H9 (cell line): ENCODE data around the gene RERE. TPM values are rescaled to one million over a fixed set of nuclear protein-coding genes. Genes with fewer than 3 reads are reported as not detected.

Experiments used
- DNase-seq: peaks from one replicate; pipeline ENCODE4 v3.0.0-alpha.2; 2017
- H2AFZ ChIP-seq: one replicate; pipeline ENCODE4 v1.6.1; 2013; ENCODE audit warnings: mild to moderate bottlenecking, low read length, control low read depth, moderate library complexity
- H2AK5ac ChIP-seq: 2 replicates; pipeline ENCODE4 v1.6.1; 2013; ENCODE audit warnings: low read length, control low read depth, mixed read lengths; ENCODE audit not compliant: insufficient read length
- H2BK120ac ChIP-seq: one replicate; pipeline ENCODE4 v1.6.1; 2013; ENCODE audit warnings: low read depth, mild to moderate bottlenecking, low read length, control low read depth, inconsistent platforms; ENCODE audit not compliant: poor library complexity, severe bottlenecking
- H2BK12ac ChIP-seq: 2 replicates; pipeline ENCODE4 v1.6.1; 2013; ENCODE audit warnings: low read length, control low read depth, mixed read lengths, low read depth; ENCODE audit not compliant: insufficient read length
- H2BK15ac ChIP-seq: 2 replicates; pipeline ENCODE4 v1.6.1; 2013; ENCODE audit warnings: low read depth, low read length, control low read depth
- H2BK20ac ChIP-seq: one replicate; pipeline ENCODE4 v1.6.1; 2013; ENCODE audit warnings: low read depth, mild to moderate bottlenecking, low read length, control low read depth, inconsistent platforms; ENCODE audit not compliant: poor library complexity, severe bottlenecking
- H2BK5ac ChIP-seq: 2 replicates; pipeline ENCODE4 v1.6.1; 2013; ENCODE audit warnings: low read length, control low read depth, mixed read lengths; ENCODE audit not compliant: insufficient read length
- H3K14ac ChIP-seq: 2 replicates; pipeline ENCODE4 v1.6.1; 2013; ENCODE audit warnings: low read length, control low read depth; ENCODE audit not compliant: insufficient read depth
- H3K18ac ChIP-seq: 2 replicates; pipeline ENCODE4 v1.6.1; 2013; ENCODE audit warnings: low read depth, mild to moderate bottlenecking, mixed read lengths, low read length, control low read depth; ENCODE audit not compliant: insufficient read length
- H3K23ac ChIP-seq: 2 replicates; pipeline ENCODE4 v1.6.1; 2013; ENCODE audit warnings: low read length, control low read depth, mixed read lengths, low read depth; ENCODE audit not compliant: insufficient read length
- H3K23me2 ChIP-seq: 2 replicates; pipeline ENCODE4 v1.6.1; 2013; ENCODE audit warnings: low read depth, mild to moderate bottlenecking, mixed read lengths, low read length, control low read depth; ENCODE audit not compliant: insufficient read length, poor library complexity, severe bottlenecking
- H3K27ac ChIP-seq: 2 replicates; pipeline ENCODE4 v1.5.1; 2013; ENCODE audit warnings: low read length, control low read depth, mixed read lengths, low read depth; ENCODE audit not compliant: insufficient read length
- H3K27me3 ChIP-seq: 2 replicates; pipeline ENCODE4 v1.6.1; 2013; ENCODE audit warnings: low read length, control low read depth, inconsistent platforms; ENCODE audit not compliant: insufficient read depth
- H3K4ac ChIP-seq: 2 replicates; pipeline ENCODE4 v1.6.1; 2013; ENCODE audit warnings: low read depth, mild to moderate bottlenecking, control low read depth, inconsistent platforms, low read length, moderate library complexity
- H3K4me1 ChIP-seq: 2 replicates; pipeline ENCODE4 v1.6.1; 2013; ENCODE audit warnings: low read length, control low read depth, inconsistent platforms; ENCODE audit not compliant: insufficient read depth
- H3K4me2 ChIP-seq: 2 replicates; pipeline ENCODE4 v1.6.1; 2013; ENCODE audit warnings: low read length, control low read depth, mixed read lengths; ENCODE audit not compliant: insufficient read length, insufficient read depth
- H3K56ac ChIP-seq: 2 replicates; pipeline ENCODE4 v1.6.1; 2013; ENCODE audit warnings: low read depth, mild to moderate bottlenecking, mixed read lengths, low read length, control low read depth; ENCODE audit not compliant: insufficient read length
- H3K79me1 ChIP-seq: 2 replicates; pipeline ENCODE4 v1.6.1; 2013; ENCODE audit warnings: low read depth, mild to moderate bottlenecking, moderate library complexity, low read length, control low read depth, inconsistent platforms; ENCODE audit not compliant: insufficient read depth, poor library complexity, severe bottlenecking
- H3K79me2 ChIP-seq: 2 replicates; pipeline ENCODE4 v1.6.1; 2013; ENCODE audit warnings: low read length, control low read depth, inconsistent platforms; ENCODE audit not compliant: insufficient read depth
- H3K9ac ChIP-seq: 2 replicates; pipeline ENCODE4 v1.6.1; 2013; ENCODE audit warnings: low read length, control low read depth, mixed read lengths; ENCODE audit not compliant: insufficient read length; ENCODE audit errors: extremely low read depth
- H3K9me3 ChIP-seq: one replicate; pipeline ENCODE4 v1.6.1; 2013; ENCODE audit warnings: low read depth, low read length, inconsistent platforms; ENCODE audit not compliant: control insufficient read depth
- H3T11ph ChIP-seq: one replicate; pipeline ENCODE4 v1.6.1; 2013; ENCODE audit warnings: mild to moderate bottlenecking, low read length, control low read depth, inconsistent platforms
- H4K20me1 ChIP-seq: one replicate; pipeline ENCODE4 v1.6.1; 2013; ENCODE audit not compliant: control insufficient read depth, insufficient read length, insufficient read depth
- H4K5ac ChIP-seq: 2 replicates; pipeline ENCODE4 v1.6.1; 2013; ENCODE audit warnings: low read depth, mild to moderate bottlenecking, mixed read lengths, low read length, control low read depth; ENCODE audit not compliant: insufficient read length
- H4K8ac ChIP-seq: replicated peaks from 2 replicates; pipeline ENCODE4 v1.6.1; 2013; ENCODE audit warnings: low read length, control low read depth, mixed read lengths, low read depth; ENCODE audit not compliant: insufficient read length
- H4K91ac ChIP-seq: 2 replicates; pipeline ENCODE4 v1.6.1; 2013; ENCODE audit warnings: low read depth, mild to moderate bottlenecking, moderate library complexity, mixed read lengths, low read length, control low read depth; ENCODE audit not compliant: insufficient read length
- H3K27ac Mint-ChIP-seq, 3 experiments: 2 replicates in 2 of 3; 3 replicates in 1 of 3; pipeline ENCODE4 v1.8.0; 2020 to 2021; ENCODE audit warnings: mixed read lengths in 3 of 3, mild to moderate bottlenecking in 1 of 3, moderate library complexity in 1 of 3
- H3K27me3 Mint-ChIP-seq: 2 replicates; pipeline ENCODE4 v1.8.0; 2021; ENCODE audit warnings: low read depth, mild to moderate bottlenecking, moderate library complexity, mixed read lengths
- H3K36me3 Mint-ChIP-seq, 3 experiments: 2 replicates in 2 of 3; 3 replicates in 1 of 3; pipeline ENCODE4 v1.8.0; 2020 to 2021; ENCODE audit warnings: low read depth in 3 of 3, mixed read lengths in 3 of 3; ENCODE audit not compliant: insufficient read depth in 1 of 3
- H3K4me1 Mint-ChIP-seq, 2 experiments: 2 replicates each; pipeline ENCODE4 v1.8.0; 2020; ENCODE audit warnings: mixed read lengths in 2 of 2
- H3K4me3 Mint-ChIP-seq, 2 experiments: 2 replicates in 1 of 2; 3 replicates in 1 of 2; pipeline ENCODE4 v1.8.0; 2020 to 2021; ENCODE audit warnings: mild to moderate bottlenecking in 2 of 2, mixed read lengths in 2 of 2, moderate library complexity in 1 of 2
- H3K9me3 Mint-ChIP-seq, 2 experiments: 2 replicates in 1 of 2; 3 replicates in 1 of 2; pipeline ENCODE4 v1.8.0; 2020; ENCODE audit warnings: mild to moderate bottlenecking in 2 of 2, mixed read lengths in 2 of 2, moderate library complexity in 1 of 2
- WGBS: extraction: QIAGEN DNeasy Blood & Tissue Kit; methylation state at CpG from one replicate; pipeline ENCODE4 v1.1.7; 2013; ENCODE audit warnings: missing lambda C conversion rate, low lambda C conversion rate, mixed read lengths; ENCODE audit not compliant: insufficient read length; ENCODE audit errors: extremely low coverage; 5-methylcytosine and 5-hydroxymethylcytosine counted together
- total RNA-seq: library from RNA; stranded (reverse); gene quantifications from 2 replicates; pipeline ENCODE4 v1.2.1, GENCODE V29; 2021
- TF ChIP-seq, protein P1 (sequence below): fragments of 200-600 bp; sonication (generic); conservative IDR thresholded peaks from 3 replicates; pipeline ENCODE4 v1.8.0; 2021; ENCODE audit warnings: antibody characterized with exemption, mild to moderate bottlenecking

RERE gene
- total RNA-seq, 1 experiment from 2014 or later: 103 TPM

DNA sequence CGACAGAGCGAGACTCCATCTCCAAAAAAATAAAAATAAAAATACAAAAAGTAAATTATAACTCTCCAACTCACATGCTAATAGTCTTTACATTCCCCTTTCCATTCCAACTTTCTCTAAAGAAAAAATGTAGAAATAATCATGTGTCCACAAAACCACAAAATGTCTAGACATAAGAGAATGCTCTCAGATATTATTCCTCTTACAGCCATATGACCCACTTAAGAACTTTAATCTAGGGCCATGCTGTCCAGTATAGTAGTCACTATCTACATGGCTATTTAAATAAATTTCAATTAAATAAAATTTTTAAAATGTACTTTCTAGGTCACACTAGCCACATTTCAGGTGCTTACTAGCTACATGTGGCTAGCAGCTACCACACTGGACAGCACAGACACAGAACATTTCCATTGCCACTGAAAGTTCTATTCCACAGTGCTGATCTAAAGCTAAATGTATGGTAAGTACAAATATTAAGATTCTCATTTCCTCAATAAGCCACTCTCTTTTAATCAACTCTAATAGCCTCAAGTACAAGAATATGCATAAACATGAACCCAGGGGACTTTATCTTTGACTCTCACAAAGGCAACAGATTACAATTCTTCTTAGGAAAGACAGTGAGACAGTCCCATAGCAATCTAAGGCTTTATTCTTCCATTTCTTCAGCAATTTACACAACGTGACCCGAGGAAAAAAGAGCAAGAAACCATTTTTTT lies 138.6 kb downstream of the RERE start:
- Histone ChIP-seq H3K79me1 (peaks cover 12% of the 10 kb centered on the region), H3K23ac (no peak overlapping the region), H3K27ac (no peak overlapping the region), H2BK120ac (no peak overlapping the region), H4K20me1 (no peaks in the 10 kb centered on the region), H3T11ph (no peak overlapping the region), H3K56ac (no peak overlapping the region), H3K27me3 (no peaks in the 10 kb centered on the region), H3K9ac (no peak overlapping the region), H4K5ac (no peak overlapping the region), H3K18ac (no peak overlapping the region), H3K4ac (no peak overlapping the region), H3K79me2 (peaks cover 57% of the 10 kb centered on the region; the same call in 1 of the 2 replicates), H2BK5ac (no peak overlapping the region), H3K23me2 (no peaks in the 10 kb centered on the region), H4K91ac (no peak overlapping the region), H3K14ac (no peak overlapping the region), H3K4me2 (no peak overlapping the region), H3K9me3 (no peaks in the 10 kb centered on the region), H2AK5ac (no peak overlapping the region), H4K8ac (no peak overlapping the region), H2BK12ac (no peak overlapping the region), H2BK20ac (no peak overlapping the region), H2BK15ac (no peak overlapping the region), H2AFZ (no peak overlapping the region), H3K4me1 (peaks cover 6% of the 10 kb centered on the region; the same call in 1 of the 2 replicates)
- H3K27me3 Mint-ChIP-seq: no peaks in the 10 kb centered on the region
- no peaks in the 10 kb centered on the region for H3K9me3 Mint-ChIP-seq
- H3K4me3 Mint-ChIP-seq: no peak overlapping the region
- DNase-seq: no peak
- H3K27ac Mint-ChIP-seq: no peak overlapping the region; a peak in 1 of 7 replicates
- TF ChIP-seq, protein P1, sequence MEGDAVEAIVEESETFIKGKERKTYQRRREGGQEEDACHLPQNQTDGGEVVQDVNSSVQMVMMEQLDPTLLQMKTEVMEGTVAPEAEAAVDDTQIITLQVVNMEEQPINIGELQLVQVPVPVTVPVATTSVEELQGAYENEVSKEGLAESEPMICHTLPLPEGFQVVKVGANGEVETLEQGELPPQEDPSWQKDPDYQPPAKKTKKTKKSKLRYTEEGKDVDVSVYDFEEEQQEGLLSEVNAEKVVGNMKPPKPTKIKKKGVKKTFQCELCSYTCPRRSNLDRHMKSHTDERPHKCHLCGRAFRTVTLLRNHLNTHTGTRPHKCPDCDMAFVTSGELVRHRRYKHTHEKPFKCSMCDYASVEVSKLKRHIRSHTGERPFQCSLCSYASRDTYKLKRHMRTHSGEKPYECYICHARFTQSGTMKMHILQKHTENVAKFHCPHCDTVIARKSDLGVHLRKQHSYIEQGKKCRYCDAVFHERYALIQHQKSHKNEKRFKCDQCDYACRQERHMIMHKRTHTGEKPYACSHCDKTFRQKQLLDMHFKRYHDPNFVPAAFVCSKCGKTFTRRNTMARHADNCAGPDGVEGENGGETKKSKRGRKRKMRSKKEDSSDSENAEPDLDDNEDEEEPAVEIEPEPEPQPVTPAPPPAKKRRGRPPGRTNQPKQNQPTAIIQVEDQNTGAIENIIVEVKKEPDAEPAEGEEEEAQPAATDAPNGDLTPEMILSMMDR: no peak
- WGBS: no CpG with 5 or more reads among the region's 4 CpGs
- peaks cover 34% of the 10 kb centered on the region in 2 experiments for H3K4me1 Mint-ChIP-seq
- no peaks in the 10 kb centered on the region; a peak in 1 of 7 replicates for H3K36me3 Mint-ChIP-seq
